GM18858 (cell line): ENCODE data around the gene KIF22.
"Not testable (repeated sequence)": the region's sequence is repeated elsewhere in the genome, so short reads cannot be mapped to it uniquely, and the experiment has no call there.

Source experiments
- ATAC-seq: cut with Tn5 transposase; IDR thresholded peaks from one replicate; pipeline ENCODE4 v1.9.1; 2021; ENCODE audit not compliant: unreplicated experiment

Gene KIF22

DNA sequence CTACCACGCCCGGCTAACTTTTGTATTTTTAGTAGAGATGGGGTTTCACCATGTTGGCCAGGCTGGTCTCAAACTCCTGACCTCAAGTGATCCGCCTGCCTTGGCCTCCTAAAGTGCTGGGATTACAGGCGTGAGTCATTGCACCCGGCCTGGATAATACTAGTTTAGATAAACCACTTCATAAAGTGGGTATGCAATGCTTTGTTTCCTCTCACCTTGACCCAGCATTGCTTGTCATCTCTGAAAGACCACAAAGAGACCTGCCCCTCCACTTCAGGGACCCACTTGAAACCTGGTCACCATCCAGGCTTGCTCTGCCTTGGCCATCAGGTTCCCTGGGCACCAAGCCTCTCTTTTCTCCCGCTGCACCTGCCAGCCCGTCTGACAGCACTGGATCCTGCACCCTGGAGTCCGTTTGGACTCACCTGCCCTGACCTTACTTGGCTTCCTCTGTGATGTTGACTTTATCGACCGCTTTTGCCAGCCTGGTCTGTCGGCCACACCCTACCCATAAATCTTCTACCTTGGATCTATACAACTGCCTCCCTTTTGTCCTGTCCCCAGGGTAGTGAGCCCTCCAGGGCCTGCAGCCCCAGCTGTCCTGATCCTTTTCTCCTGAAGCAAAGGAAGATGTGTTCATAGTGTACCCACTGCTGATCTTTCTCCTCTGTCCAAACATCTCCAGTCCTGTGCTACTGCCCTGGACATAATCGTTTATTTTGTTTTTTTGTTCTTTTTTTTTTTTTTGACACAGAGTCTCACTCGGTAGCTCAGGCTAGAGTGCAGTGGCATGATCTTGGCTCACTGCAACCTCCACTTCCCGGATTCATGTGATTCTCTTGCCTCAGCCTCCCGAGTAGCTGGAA is 25.2 kb upstream of the KIF22 start:
- no peak for ATAC-seq

DNA sequence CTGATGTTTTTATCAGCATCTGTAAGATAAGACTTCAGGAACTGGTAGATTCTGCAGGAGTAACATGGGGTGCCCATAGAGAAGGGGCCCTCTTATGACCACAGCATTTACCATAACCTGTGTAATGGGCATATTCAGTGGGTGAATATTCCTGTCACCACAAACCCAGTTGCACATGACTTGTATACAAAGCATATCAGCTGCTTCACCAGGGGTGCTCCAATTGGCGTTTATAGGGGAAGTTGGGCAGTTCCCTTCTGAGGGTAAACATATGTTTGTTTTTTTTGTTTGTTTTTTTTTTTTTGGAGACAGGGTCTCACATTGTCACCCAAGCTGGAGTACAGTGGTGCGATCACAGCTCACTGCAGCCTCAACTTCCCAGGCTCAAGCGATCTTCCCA is 24.0 kb upstream of the KIF22 start:
- no peak for ATAC-seq

DNA sequence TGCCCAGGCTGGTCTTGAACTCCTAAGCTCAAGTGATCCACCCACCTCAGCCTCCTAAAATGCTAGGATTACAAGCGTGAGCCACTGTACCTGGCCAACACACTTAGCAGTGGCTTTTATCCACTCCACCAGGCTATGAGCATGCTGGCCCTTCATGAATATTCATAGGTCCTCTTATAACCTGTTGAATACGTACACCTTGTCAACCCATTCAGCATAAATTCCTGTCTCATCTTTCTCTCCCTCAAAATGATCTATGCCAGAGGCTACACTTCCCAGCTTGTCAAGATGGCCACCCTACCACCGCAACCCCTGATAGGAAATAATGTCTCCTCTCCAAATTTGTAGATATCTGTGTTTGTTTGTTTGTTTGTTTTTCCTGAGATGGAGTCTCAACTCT is 23.5 kb upstream of the KIF22 start:
- no peak for ATAC-seq

DNA sequence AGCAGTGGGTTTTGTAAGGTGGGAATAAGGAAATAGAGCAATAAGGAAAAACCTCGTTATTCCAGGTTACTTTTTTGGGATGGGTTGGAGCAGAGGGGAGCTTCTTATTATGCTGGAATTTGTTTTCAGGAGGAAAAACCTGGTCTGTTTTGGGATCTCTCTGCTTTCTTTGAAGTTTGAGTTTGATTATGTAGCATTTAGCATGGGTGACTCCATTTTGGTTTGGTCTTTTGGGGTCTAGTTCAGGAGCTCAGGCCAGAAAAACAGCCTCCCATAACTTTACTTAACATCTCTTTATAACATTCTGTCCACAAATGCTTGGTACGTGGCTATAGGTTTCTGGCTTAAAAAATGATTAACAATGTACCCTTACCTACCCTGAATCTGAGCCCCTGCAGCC is 21.0 kb upstream of the KIF22 start:
- no peak for ATAC-seq

DNA sequence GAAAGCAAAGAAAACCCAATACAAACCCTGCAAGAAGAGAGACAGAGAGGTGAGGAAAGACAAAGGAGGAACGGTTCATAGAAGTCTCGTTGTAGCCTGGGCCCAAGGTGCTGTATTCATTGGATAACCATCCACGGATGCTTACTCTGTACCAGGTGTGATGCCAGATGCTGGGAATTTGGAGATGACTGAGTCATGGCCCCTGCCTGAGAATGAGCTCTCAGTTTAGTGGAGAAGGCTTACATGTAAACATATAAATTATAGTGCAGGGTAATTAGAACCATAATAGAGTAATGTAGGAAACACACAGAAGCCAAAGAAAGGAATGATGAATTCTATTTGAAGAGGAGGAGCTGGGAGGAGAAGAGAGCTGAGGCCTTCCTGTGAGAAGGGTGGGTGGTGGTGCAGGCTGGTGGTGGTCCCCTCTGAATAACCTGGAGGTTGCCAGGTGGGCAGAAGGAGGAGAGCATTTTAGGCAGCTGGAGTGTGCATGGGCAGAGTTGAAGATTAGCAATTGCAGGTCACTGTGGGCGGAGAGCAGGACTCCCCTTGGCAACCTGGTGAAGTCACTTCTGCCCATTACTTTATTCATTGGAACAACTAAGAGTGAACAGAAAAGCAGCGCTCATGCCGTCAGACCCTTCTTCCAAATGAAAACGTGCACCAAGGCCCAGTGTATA is 20.2 kb upstream of the KIF22 start:
- ATAC-seq: no peak

DNA sequence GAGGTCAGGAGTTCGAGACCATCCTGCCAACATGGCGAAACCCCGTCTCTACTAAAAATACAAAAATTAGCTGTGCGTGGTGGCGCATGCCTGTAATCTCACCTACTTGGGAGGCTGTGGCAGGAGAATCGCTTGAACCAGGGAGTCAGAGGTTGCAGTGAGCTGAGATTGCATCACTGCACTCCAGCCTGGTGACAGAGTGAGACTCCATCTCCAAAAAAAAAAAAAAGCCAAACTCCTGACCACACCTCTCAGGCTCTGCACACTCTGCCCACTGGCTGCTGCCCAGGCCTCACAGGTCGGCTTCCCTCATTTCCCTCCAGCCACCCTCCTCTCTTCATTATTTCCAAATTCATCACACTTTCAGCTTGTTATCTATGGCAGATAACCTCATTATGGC is 18.2 kb upstream of the KIF22 start:
- not testable (repeated sequence) for ATAC-seq

DNA sequence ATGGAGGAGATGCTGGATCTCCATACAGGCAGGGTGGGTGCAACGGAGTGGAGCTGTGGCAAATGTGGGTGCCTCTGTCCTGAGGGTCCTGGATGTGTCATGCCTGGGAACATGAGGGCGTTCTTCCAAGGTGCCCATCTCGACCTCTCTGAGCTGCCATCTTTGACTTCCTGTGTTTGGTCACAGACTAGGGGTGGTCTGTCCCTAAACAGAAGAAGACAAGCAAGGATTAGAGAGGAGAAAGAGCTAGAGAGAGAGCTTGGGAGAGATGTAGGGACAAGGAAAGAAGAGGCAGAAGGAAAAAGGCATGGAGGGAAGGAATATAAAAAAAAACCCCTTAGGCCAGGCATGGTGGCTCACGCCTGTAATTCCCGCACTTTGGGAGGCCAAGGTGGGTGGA is 15.8 kb upstream of the KIF22 start:
- no peak for ATAC-seq

DNA sequence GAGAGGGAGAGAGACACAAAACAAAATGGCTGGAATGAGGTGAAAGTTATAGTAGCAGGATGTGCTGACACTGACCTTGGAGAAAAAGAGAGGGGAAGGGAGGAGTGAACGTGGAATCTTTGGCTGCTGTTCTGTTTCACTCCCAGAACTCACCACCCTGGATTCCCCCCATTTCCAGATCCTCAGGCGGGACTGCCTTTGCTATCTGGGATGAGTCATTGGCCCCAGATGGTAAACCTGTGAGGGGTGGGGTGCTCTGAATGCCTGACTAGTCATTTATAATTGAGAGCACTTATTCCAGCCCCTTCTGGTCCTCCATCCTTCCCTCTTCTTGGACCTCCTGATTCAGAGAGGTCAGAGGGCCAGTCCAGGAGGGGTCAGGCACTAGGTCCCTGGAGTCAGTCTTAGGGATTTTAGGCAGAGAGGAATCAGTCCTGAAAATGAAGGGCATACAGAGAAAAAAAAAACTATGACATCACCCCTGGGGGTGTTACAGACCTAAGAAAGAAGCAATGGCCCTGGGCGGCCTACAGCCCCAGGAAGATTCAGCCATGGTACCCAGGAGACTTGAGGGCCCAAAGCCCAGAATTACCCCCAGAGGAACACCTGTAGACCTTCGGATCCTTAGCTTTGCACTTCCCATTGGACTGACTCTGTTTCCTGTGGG is 14.7 kb upstream of the KIF22 start:
- no peak for ATAC-seq

DNA sequence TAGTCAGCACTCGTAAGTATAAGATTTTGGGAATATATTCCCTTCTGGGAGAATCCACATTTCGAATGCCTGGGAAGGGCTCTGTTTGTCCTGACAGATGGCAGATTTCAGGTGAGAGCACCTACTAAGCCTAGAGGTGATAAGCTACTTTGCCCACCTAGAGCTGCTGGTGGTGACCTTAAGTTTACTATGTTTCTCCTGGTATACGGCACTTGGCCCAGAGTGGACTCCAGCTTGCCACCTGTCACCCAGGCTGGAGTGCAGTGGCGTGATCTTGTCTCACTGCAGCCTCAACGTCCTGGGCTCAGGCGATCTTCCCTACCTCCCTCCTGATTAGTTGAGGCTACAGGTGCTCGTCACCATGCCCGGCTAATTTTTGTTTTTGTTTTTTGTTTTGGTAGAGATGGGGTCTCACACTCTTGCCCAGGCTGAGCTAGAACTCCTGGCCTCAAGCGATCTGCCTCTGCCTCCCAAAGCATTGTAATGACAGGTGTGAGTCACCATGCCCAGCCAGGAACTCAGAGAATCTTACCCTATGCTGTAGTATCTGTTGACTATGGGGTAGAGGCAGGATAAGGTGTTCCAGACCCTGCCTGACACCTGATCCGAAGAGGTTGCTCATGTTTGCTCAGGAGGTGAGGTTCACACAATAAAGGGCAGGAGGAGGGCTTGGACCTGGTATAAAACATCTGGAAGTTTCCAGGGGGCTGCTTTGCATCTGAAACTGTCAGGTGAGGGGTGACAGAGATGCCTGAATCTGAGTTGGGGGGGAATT is 12.8 kb upstream of the KIF22 start, which contains the start of gene ZG16:
Gene ZG16, plus strand, starts transcription at position 681 of the 775 bp plus-strand sequence. CDS start 1,011 bp downstream, outside the sequence.
- ATAC-seq: no peak

DNA sequence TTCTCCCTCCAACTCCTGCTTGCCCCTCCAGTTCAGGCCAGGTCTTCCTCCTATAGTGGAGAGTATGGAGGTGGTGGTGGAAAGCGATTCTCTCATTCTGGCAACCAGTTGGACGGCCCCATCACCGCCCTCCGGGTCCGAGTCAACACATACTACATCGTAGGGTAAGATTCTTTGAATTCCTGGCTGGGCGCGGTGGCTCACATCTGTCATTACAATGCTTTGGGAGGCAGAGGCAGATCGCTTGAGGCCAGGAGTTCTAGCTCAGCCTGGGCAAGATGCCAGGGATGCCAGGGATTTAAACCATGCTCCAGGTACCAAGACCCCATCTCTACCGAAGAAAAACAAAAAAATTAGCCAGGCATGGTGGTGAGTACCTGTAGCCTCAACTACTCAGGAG is 11.1 kb upstream of the KIF22 start:
- no peak for ATAC-seq

DNA sequence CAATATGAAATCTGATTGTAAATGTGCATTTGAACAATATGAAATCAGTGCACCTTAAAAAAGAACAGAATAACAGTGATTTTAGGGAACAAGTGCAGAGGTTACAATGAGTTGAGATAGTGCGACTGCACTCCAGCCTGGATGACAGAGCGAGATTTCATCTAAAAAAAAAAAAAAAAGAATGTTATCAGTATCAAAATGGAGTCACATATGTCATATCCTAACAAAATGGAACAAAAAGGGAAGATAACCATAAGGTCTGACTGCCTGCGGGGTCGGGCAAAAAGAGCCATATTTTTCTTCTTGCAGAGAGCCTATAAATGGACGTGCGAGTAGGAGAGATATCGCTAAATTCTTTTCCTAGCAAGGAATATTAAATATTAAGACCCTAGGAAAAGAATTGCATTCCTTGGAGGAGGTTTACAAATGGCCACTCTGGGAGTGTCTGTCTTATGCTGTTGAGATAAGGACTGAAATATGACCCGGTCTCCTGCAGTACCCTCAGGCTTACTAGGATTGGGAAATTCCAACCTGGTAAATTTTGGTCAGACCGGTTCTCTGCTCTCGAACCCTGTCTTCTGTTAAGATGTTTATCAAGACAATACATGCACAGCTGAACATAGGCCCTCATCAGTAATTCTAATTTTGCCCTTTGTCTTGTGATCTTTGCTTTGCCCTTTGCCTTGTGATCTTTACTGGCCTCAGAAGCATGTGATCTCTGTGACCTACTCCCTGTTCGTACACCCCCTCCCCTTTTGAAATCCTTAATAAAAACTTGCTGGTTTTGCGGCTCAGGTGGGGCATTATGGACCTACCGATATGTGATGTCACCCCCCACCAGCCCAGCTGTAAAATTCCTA is 7.2 kb upstream of the KIF22 start:
- ATAC-seq: not testable (repeated sequence)

DNA sequence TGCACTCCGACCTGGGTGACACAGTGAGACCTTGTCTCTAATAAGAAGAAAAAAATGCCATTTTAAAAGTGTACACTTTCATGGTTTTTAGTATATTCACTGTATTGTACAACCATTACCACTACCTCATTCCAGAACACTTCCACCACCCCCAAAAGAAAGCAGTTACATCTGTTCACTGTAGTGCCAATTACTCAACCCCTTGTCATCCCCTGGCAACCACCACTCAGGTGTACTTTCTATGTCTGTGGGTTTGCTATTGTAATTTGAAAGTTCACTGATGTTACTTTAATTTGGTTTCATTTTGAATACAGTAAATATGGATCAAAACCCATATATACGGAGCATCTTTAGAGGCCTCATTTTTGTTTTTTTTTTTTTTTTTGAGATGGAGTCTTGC is 6.4 kb upstream of the KIF22 start:
- ATAC-seq: no peak

DNA sequence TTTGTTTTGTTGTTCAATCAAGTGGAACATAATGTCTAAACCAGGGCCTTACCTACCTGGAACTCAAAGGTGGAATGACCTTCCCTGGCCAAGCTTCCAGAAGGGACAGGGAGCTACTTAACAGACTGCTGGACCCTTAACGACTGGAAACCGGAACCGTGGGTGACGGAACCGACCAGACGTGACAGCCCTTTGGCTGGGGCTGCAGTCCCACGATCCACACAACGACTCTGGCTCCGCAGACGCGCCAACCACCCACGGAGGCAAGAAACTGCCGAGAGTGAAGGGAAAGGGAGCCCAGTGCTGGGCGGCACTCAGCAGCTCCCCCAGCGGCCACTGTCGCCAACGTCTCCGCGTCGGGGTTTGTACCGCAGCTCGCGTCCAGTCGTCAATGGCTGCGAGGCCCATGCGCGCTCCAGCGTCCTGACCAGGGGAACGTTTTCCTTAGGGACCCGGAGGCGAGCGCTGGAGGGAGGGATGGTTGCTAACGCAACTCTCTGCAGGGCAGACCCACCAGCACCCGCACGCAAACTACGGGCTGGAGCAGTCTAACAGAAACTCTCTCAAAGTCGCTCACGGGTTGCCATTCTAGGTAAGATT is 5.5 kb upstream of the KIF22 start:
- ATAC-seq: no peak

DNA sequence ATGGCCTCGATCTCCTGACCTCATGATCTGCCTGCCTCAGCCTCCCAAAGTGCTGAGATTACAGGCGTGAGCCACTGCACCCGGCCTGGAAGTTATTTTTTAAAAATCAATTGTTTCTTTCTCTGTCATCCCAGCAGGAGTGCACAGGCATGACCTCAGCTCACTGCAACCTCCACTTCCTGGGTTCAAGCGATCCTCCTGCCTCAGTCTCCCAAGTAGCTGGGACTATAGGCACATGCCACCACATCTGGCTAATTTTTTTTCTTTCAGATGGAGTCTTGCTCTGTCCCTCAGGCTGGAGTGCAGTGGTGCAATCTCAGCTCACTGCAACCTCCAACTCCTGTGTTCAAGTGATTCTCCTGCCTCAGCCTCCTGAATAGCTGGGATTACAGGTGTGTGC is 3.4 kb upstream of the KIF22 start:
- ATAC-seq: not testable (repeated sequence)

DNA sequence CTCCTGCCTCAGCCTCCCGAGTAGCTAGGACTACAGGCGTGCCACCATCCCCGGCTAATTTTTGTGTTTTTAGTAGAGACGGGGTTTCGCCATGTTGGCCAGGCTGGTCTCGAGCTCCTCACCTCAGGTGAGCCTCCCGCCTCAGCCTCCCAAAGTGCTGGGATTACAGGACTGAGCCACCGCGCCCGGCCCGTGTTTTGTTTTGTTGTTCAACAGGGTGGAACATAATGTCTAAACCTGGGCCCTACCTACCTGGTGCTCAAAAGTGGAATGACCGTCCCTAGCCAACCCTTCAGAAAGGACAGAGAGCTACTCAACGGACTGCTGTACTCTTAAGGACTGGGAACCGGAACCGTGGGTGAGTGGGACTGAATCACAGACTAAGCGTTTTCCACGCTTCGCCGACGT is 772 bp upstream of the KIF22 start:
- no peak for ATAC-seq

DNA sequence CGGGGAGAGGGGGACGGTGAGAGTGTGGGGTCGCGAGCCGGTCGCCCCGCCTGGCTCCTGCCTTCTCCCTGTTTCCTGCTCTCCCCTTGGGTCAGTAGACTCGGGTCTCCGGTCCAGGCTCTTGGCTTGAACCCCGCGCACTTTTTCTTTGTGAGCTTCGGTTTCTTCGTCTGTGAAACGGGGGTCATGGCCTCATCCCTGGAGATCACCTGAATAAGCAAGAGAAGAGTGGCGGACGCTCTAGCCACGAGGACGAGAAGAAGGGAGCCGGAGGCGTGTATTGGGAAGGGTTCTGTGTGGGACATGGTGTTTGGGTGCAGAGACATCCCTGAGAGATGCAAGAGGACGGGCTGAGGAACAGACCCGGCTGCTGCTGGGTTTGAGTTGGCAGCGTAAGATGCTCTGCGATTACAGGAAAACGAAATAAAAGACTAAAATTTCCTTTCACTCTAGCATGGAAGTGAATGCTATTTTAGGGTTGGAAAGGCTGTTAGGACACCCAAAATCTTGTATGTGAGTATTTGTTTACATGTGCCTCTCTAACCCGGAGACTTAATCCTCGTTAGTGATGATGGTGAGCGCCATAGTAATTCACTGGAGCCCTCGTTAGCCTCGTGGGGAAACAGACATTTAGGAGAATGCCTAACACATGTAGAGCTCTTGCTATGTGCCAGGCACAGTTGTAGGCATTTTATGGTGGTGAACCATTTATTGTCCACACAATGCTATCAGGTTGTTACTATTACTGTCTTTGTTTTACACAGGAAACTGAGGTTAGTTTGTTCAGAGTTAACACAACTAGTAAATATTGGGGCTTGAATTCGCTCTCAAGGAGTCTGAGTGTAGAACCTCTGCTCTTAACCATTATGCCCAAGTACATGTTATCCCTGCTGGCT is 646 bp downstream of the KIF22 start:
- no peak for ATAC-seq

DNA sequence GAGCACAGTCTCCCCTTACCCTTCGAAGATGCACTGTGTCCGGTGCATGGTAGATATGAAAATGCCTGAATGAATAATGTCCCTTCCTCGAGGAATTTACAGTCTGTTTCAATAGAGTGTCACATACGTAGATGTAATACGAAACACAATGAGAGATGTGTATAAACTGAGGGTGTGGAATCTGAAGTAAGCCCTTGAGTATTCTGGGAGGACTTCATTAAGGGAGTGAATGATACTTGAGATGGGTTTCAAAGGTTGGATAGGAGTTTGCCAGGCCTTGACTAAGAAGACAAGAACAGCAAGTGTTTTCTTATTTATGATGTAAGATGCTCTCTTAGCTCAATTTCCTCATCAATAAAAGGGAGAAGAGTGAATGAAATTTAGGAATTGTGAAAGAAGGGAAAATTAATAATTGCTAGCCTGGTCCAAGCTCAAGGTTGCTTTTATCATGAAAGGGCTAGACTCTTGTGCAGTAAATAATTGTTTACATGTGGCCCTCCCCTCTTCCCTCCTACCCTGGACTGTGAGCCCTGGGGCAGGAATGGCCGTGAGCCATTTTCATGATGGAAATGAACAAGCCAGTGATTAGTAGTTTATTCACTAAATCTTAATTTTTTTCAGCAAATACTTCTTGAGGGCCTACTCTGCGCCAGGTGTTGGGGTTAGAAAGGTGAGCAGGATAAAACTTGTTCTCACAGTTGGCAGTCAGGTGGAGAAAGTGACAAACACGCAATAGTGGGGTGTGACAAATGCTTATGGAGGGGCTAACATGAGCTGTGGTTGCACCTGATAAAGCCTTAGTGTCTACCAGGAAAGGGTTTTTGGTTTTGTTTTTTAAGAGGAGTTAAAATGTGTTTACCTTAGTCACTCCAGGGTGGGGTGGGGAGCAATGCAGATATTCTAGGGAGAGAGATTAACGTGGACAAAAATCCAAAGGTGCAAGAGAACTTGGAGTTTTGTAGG is 1.6 kb downstream of the KIF22 start:
- no peak for ATAC-seq

DNA sequence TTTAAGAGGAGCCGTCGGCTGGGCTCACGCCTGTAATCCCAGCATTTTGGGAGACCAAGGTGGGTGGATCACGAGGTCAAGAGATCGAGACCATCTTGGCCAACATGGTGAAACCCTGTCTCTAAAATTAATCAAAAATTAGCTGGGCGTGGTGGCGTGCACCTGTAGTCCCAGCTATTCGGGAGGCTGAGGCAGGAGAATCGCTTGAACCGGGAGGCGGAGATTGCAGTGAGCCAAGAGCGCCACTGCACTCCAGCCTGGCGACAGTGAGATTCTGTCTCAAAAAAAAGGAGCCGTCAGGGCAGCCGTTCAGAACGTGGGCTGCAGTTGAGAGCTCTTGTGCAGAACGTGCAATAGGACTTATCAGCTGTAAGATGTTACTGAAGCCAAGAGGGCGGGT is 2.6 kb downstream of the KIF22 start:
- not testable (repeated sequence) for ATAC-seq
